G401.6 (cell line): ENCODE data around the gene IGSF9B.

ENCODE experiments used
- FAIRE-seq: peaks from 2 replicates; lab custom pipeline; 2012; peaks lifted over from hg19 to GRCh38; lab: Jason Lieb, UNC

IGSF9B gene

DNA sequence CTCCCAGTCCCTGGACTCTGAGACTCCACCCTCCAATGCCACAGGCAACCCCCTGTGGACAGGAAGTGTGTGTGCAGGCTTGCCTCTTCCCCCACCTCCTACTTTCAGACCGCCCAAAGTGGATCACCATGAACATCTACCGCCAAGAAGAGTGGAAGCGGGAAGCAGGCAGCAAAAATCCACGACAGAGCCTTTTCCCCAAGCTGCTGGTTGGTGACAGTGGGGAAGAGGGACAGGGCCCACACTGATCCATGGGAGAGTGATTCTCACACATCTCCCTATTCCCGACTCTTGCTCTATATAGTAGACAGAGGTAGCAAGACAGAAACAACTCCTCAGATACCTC, 58.0 kb downstream of the IGSF9B start:
- FAIRE-seq: no peak

GRCh38 chr11:133898031-133898769, 58.6 kb downstream of the IGSF9B start:
- no peak for FAIRE-seq

DNA sequence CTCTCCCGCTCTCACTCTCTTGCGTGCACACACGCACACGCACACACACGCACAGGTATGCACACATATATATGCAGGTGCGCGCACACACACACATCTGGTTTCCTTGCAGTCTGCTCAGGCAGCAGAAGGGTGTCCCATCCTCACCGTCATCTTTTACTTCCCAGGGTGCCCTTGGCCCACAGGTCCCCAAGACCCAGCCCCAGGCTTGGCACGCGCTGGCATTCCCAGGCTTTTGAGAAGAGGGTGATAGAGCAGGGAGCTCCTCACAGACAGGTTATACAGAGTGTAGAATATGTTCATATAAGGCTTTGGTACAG, 59.5 kb downstream of the IGSF9B start:
- no peak for FAIRE-seq

- no peak for FAIRE-seq
These were observed 60.0 kb downstream of the IGSF9B start for GRCh38 chr11:133896642-133897330.

DNA sequence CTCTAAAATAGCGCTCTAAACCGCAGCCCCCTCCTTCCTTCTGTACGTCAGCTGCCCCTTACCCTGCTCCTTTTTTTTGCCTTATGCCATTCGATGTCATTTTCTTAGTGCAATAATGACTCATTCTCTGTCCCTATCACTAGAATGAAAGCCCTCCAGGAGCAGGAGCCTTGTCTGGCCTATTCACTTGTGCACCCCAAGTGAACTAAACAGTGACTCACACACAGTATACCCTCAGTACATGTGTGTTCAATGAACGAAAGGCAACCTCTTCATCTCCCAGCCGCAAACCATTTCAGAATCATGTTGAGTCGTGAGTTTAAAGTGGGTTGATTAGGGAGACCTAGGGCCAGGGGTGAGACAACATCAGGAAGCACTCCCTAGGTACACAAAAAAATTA, 60.7 kb downstream of the IGSF9B start:
- no peak for FAIRE-seq

- no peak for FAIRE-seq
These were observed 61.2 kb downstream of the IGSF9B start for GRCh38 chr11:133895551-133895950.

GRCh38 chr11:133895061-133895479, 61.7 kb downstream of the IGSF9B start:
- FAIRE-seq: no peak

DNA sequence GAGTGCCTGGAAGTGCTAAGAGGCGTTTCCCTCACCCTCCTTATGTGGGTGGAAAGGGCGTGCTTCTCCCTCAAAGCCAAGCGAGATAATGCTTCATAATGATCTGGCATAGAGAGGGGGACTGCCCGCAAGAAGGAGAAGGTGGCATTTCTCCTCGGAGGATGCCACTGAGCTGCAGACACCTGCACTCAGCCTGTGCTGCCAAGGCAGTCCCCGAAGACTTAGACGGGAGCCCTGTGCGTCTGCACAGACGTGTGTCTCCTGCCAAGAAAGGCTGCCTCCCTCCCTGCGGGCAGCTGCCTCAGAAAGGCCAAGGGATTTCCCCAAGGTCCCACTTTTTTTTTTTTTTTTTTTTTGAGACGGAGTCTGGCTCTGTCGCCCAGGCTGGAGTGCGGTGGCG, 63.4 kb downstream of the IGSF9B start:
- FAIRE-seq: no peak

- no peak for FAIRE-seq
These were observed 64.0 kb downstream of the IGSF9B start for GRCh38 chr11:133892584-133893380.

DNA sequence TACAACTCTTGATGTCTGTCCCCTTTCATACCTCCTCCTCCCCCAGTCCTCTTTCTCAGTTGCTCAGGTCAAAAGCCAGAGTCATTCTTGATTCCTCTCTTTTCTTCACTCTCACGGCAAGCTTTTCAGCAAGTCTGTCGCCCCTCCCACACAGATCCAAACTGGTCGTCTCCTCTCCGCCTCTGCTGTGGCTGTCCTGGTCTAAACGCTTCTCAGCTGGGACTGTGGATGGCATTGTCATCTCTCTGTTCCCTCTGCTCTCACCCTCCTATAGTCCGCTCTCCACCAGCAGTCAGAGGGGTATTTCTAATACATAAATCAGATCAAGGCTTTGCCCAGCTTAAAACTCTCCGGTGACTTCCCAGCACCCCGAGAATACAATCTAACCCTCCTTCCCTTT, 64.6 kb downstream of the IGSF9B start:
- no peak for FAIRE-seq

DNA sequence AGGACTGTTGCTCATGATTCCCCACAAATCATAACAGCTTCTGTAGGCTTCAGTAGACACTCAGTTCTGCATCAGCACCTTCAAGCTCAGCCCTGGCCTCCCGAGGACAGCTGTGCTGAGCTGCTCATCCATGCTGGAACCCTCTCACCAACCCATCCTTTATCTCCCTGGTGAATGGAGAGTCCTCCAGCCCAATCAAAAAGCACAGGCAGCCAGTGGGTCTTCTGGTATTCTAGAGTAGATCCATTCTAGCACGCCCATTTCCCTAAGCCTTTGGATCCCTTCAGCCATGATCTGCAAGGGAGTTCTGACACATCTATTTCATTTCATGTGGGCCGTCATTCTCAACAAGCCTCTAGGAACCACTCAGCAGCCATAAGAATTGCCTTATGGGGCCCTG, 66.9 kb downstream of the IGSF9B start:
- no peak for FAIRE-seq

DNA sequence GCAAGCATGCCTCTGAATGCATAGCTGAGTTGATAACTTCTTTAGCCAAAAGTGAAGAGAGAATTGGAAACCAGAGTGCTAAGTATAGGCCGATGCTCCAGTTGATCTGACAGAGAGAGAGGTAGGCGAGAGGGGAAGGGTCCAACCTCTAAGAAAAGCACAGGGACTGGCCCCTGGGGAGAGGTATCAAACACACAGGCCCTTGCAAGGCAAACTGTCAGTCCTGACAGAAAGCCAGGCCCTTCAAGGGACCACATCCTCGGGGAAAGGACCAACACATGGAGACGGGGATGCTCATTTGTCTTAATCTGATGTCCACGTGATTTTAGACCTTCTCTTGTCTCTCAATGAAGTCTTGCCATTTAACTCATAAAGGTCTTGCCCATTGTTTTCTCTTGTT, 67.6 kb downstream of the IGSF9B start:
- no peak for FAIRE-seq

DNA sequence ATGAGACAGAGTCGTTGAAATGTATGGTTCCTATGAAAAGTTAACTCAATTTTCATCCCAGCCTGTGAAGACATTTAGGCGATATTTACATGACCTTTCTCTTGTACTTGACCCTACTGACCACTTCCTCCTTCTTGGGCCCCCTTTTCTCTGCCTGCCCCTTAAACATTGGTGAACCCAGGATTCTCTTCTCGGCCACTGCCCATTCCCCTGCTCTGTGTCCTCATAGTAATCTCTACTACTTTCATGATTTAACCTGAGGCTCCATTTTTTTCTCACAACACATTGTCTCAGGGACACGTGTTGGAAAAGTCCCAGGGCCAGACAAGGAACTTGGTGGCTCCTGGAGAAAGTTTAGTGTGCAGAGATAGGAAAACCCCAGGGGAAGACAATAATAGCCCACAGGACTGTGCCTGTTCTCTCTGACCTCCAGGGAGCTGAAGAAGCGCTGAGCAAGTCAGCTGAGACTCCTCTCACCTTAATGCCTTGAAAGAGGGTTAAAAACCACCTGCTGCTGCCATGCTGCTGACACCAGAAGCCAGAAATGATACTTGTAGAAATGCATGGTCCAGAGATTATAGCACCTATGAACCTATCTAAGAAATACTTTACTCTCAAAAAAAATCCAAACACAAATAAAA, 69.0 kb downstream of the IGSF9B start:
- no peak for FAIRE-seq

DNA sequence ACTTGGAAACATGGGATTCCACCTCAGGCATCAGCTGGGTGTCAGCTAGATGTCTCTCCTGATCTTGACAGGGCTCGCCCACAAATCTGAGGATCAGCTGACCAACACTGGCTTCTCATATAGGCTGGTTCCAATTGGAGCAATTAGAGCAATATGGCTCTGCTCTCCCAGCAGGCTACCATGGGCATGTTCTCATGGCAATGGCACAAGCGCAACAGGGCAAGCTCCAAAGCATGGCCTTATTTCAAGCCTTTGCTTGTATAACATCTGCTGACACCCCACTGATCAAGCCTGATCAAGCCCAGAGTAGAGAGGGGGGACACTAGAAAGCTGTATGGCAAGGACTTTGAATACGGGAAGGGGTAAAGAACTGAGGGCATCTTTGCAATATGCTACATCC, 70.7 kb downstream of the IGSF9B start:
- FAIRE-seq: no peak

DNA sequence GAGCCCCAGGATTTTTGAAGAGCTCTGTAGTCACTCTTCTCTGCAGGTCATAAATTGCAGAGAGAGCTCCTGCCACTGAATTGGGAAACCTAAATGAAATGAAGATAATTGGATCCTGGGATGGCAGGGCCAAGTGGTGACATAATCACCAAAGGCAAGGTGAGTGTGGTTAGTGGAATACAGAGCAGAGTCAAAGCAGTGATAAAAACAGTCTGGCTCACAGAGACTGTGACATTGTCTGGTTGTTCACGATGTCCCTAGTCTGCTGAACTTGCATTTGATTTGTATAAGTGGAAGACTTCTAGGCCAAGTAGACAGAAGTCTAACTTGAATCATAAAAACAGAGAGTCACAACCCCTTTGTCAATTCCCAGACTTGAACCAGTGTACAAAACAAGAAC, 84.6 kb downstream of the IGSF9B start:
- no peak for FAIRE-seq

DNA sequence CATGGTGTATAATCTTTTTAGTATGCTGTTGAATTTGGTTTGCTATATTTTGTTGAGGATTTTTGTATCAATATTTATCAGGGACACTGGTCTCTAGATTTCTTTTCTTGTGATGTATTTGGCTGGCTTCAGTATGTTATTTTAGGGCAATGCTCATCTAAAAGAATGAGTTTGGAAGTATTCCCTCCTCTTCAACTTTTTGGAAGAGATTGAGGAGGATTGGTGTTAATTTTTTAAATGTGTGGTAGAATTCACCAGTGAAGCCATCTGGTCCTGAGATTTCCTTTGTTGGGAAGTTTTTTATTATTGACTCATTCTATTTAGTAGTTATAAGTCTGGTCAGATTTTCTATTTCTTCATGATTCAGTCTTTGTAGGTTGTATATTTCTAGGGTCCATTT, 89.3 kb downstream of the IGSF9B start:
- FAIRE-seq: no peak

GRCh38 chr11:133865466-133865865, 91.3 kb downstream of the IGSF9B start:
- no peak for FAIRE-seq

- FAIRE-seq: no peak
These were observed 92.0 kb downstream of the IGSF9B start for GRCh38 chr11:133864756-133865155.

DNA sequence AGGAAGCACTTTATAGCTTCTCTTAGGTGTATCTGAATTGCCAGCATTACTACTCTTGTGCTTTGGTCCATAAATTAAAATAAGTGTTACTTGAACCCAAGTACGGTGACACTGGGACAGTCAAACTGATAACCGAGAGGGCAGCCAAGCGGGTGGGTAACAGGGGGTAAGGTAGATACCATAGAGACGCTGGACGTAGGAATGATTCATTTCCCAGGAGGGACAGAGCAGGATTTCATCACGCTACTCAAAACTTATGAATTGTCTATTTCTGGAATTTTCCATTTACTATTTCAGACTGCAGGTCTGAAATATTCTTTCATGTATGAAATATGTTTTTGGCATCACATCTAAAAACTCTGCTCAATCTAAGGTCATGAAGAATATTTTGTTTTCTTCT, 96.6 kb downstream of the IGSF9B start:
- FAIRE-seq: no peak
